Liver (tissue), 3 donors: Measurements from ENCODE around the gene WDR86.

Experiments
- FOXA1 ChIP-seq: IDR thresholded peaks from 2 replicates; pipeline ENCODE4 v1.6.1; 2016; ENCODE audit warnings: antibody characterized with exemption
- FOXA2 ChIP-seq: IDR thresholded peaks from 2 replicates; pipeline ENCODE4 v1.6.1; 2016; ENCODE audit warnings: antibody characterized with exemption
- JUND ChIP-seq, 2 donors: IDR thresholded peaks; 2 replicates each; pipeline ENCODE4 v1.6.1; 2016; ENCODE audit warnings: antibody characterized with exemption in 2 of 2
- NR2F2 ChIP-seq: IDR thresholded peaks from 2 replicates; pipeline ENCODE4 v1.6.1; 2016; ENCODE audit warnings: antibody characterized with exemption
- RAD21 ChIP-seq, 2 donors: IDR thresholded peaks; 2 replicates each; pipeline ENCODE4 v1.6.1; 2016; ENCODE audit warnings: antibody characterized with exemption in 2 of 2, mild to moderate bottlenecking in 2 of 2
- SP1 ChIP-seq: IDR thresholded peaks from 2 replicates; pipeline ENCODE4 v1.6.1; 2018; ENCODE audit warnings: antibody characterized with exemption, mild to moderate bottlenecking
- TF ChIP-seq, protein P1 (sequence below): IDR thresholded peaks from 2 replicates; pipeline ENCODE4 v1.6.1; 2016; ENCODE audit warnings: antibody characterized with exemption
- TF ChIP-seq, protein P2 (sequence below): fragments of 150-350 bp; IDR thresholded peaks from 2 replicates; pipeline ENCODE4 v1.5.1; 2017; ENCODE audit warnings: improper control_type of control experiment, low read depth, low read length; ENCODE audit not compliant: missing input control
- TF ChIP-seq, protein P3 (sequence below): IDR thresholded peaks from 2 replicates; pipeline ENCODE4 v1.6.1; 2016; ENCODE audit warnings: antibody characterized with exemption
- TF ChIP-seq, protein P4 (sequence below): IDR thresholded peaks from 2 replicates; pipeline ENCODE4 v1.6.1; 2016; ENCODE audit warnings: antibody characterized with exemption
- donor health status: healthy.
- donor health status: healthy.

DNA sequence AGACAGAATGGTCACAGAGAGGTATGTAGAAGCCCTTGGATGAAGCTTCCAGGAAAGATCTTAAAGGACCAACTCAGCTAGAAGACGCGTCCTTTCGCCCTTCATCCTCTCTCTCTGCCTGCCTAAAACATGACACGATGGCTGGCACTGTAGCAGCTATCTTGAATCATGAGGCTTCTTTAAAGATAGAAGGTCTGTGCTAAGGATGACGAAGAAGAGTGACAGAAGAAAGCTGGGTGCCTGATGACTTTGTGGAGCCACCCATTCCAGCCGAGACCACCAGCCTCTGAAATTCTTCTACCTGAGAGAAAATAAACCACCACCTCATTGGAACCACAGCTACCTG lies 25.5 kb downstream of the WDR86 start:
- TF ChIP-seq, protein P1, sequence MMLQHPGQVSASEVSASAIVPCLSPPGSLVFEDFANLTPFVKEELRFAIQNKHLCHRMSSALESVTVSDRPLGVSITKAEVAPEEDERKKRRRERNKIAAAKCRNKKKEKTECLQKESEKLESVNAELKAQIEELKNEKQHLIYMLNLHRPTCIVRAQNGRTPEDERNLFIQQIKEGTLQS, result no peak
- TF ChIP-seq, protein P2, sequence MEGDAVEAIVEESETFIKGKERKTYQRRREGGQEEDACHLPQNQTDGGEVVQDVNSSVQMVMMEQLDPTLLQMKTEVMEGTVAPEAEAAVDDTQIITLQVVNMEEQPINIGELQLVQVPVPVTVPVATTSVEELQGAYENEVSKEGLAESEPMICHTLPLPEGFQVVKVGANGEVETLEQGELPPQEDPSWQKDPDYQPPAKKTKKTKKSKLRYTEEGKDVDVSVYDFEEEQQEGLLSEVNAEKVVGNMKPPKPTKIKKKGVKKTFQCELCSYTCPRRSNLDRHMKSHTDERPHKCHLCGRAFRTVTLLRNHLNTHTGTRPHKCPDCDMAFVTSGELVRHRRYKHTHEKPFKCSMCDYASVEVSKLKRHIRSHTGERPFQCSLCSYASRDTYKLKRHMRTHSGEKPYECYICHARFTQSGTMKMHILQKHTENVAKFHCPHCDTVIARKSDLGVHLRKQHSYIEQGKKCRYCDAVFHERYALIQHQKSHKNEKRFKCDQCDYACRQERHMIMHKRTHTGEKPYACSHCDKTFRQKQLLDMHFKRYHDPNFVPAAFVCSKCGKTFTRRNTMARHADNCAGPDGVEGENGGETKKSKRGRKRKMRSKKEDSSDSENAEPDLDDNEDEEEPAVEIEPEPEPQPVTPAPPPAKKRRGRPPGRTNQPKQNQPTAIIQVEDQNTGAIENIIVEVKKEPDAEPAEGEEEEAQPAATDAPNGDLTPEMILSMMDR, result no peak
- TF ChIP-seq, protein P3, sequence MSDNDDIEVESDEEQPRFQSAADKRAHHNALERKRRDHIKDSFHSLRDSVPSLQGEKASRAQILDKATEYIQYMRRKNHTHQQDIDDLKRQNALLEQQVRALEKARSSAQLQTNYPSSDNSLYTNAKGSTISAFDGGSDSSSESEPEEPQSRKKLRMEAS, result no peak
- TF ChIP-seq, protein P4, sequence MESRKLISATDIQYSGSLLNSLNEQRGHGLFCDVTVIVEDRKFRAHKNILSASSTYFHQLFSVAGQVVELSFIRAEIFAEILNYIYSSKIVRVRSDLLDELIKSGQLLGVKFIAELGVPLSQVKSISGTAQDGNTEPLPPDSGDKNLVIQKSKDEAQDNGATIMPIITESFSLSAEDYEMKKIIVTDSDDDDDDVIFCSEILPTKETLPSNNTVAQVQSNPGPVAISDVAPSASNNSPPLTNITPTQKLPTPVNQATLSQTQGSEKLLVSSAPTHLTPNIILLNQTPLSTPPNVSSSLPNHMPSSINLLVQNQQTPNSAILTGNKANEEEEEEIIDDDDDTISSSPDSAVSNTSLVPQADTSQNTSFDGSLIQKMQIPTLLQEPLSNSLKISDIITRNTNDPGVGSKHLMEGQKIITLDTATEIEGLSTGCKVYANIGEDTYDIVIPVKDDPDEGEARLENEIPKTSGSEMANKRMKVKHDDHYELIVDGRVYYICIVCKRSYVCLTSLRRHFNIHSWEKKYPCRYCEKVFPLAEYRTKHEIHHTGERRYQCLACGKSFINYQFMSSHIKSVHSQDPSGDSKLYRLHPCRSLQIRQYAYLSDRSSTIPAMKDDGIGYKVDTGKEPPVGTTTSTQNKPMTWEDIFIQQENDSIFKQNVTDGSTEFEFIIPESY, result no peak
- TF ChIP-seq NR2F2, result no peak
- no peak for TF ChIP-seq RAD21 (IDR thresholded peaks at IDR 0.05)
- no peak for TF ChIP-seq FOXA2
- TF ChIP-seq FOXA1, result no peak
- TF ChIP-seq SP1, result no peak
- no peak for TF ChIP-seq JUND (IDR thresholded peaks at IDR 0.05)
